HG02759 (cell line): ENCODE data around the gene CLCNKB.

Source experiments
- ATAC-seq: cut with Tn5 transposase; IDR thresholded peaks from one replicate; pipeline ENCODE4 v1.9.1; 2021; ENCODE audit warnings: mild to moderate bottlenecking, moderate library complexity; ENCODE audit not compliant: unreplicated experiment

CLCNKB gene

GRCh38 chr1:16091296-16091695 lies 47.7 kb downstream of the CLCNKB start:
- no peak for ATAC-seq

GRCh38 chr1:16092097-16092922 lies 48.7 kb downstream of the CLCNKB start:
- no peak for ATAC-seq

GRCh38 chr1:16092923-16093511 lies 49.4 kb downstream of the CLCNKB start:
- ATAC-seq = no peak

GRCh38 chr1:16093611-16094010 lies 50.0 kb downstream of the CLCNKB start:
- no peak for ATAC-seq

GRCh38 chr1:16094453-16095158 lies 51.0 kb downstream of the CLCNKB start:
- no peak for ATAC-seq

- ATAC-seq = no peak
These were observed 51.9 kb downstream of the CLCNKB start for GRCh38 chr1:16095447-16095846.

- no peak for ATAC-seq
These were observed 55.8 kb downstream of the CLCNKB start for GRCh38 chr1:16099412-16099811.

GRCh38 chr1:16101623-16102022 lies 58.0 kb downstream of the CLCNKB start:
- ATAC-seq = no peak
